ENCODE data around the gene VSTM4. TPM values are rescaled to one million over a fixed set of nuclear protein-coding genes. Genes with fewer than 3 reads are reported as not detected.

The VSTM4 gene
- polyA plus RNA-seq, 4 donors, result 0.81 to 7.2 (median 2.4) TPM; not detected in 1

GRCh38 chr10:49009199-49009979 is 105.9 kb downstream of the VSTM4 start:
- H3K27ac ChIP-seq (ENCODE audit: low read depth in 1 of 3, low read length in 2 of 3), result peak overlapping the region in 1 of 3 donors; percentile 76
- DNase-seq (peak in 1 of 2 donors; percentile 63), FAIRE-seq (no peak)
- WGBS, 3 donors, result 39 to 52% (median 49%) methylated on average over 8 of the region's 8 CpGs
- H3K36me3 ChIP-seq (ENCODE audit: control insufficient read depth in 3 of 3, insufficient read depth in 2 of 3, low read depth in 1 of 3, low read length in 3 of 3), result no peaks in the 10 kb centered on the region
- no peaks in the 10 kb centered on the region for H3K27me3 ChIP-seq (ENCODE audit: control insufficient read depth in 3 of 3, insufficient read depth in 3 of 3, low read length in 3 of 3)
- H3K4me1 ChIP-seq (ENCODE audit: control insufficient read depth in 3 of 3, insufficient read depth in 2 of 3, low read depth in 1 of 3, low read length in 2 of 3), result peaks cover 0 to 32% (median 0%) of the 10 kb centered on the region in 3 donors
- no peaks in the 10 kb centered on the region for H3K9me3 ChIP-seq (ENCODE audit: control insufficient read depth in 2 of 2, insufficient read depth in 1 of 2, low read depth in 1 of 2, low read length in 1 of 2)
- no peak overlapping the region for H3K4me3 ChIP-seq (ENCODE audit: low read depth in 1 of 3, low read length in 3 of 3)

- DNase-seq (peak in 1 of 2 donors; percentile 21), FAIRE-seq (no peak)
- H3K4me1 ChIP-seq (ENCODE audit: control insufficient read depth in 3 of 3, insufficient read depth in 2 of 3, low read depth in 1 of 3, low read length in 2 of 3), result peaks cover 0 to 32% (median 0%) of the 10 kb centered on the region in 3 donors
- H3K9me3 ChIP-seq (ENCODE audit: control insufficient read depth in 2 of 2, insufficient read depth in 1 of 2, low read depth in 1 of 2, low read length in 1 of 2), result no peaks in the 10 kb centered on the region
- no peaks in the 10 kb centered on the region for H3K36me3 ChIP-seq (ENCODE audit: control insufficient read depth in 3 of 3, insufficient read depth in 2 of 3, low read depth in 1 of 3, low read length in 3 of 3)
- H3K27ac ChIP-seq (ENCODE audit: low read depth in 1 of 3, low read length in 2 of 3), result peak overlapping the region in 1 of 3 donors; percentile 76
- no peaks in the 10 kb centered on the region for H3K27me3 ChIP-seq (ENCODE audit: control insufficient read depth in 3 of 3, insufficient read depth in 3 of 3, low read length in 3 of 3)
- WGBS, 3 donors, result 74 to 79% (median 76%) methylated on average over 13 of the region's 13 CpGs
- H3K4me3 ChIP-seq (ENCODE audit: low read depth in 1 of 3, low read length in 3 of 3), result no peak overlapping the region
Measured at GRCh38 chr10:49008505-49009198, 106.7 kb downstream of the VSTM4 start.

GRCh38 chr10:49008091-49008490 is 107.2 kb downstream of the VSTM4 start:
- Histone ChIP-seq H3K27ac (ENCODE audit: low read depth in 1 of 3, low read length in 2 of 3) (no peak overlapping the region), H3K9me3 (ENCODE audit: control insufficient read depth in 2 of 2, insufficient read depth in 1 of 2, low read depth in 1 of 2, low read length in 1 of 2) (no peaks in the 10 kb centered on the region), H3K4me1 (ENCODE audit: control insufficient read depth in 3 of 3, insufficient read depth in 2 of 3, low read depth in 1 of 3, low read length in 2 of 3) (peaks cover 0 to 32% (median 0%) of the 10 kb centered on the region in 3 donors), H3K36me3 (ENCODE audit: control insufficient read depth in 3 of 3, insufficient read depth in 2 of 3, low read depth in 1 of 3, low read length in 3 of 3) (no peaks in the 10 kb centered on the region), H3K27me3 (ENCODE audit: control insufficient read depth in 3 of 3, insufficient read depth in 3 of 3, low read length in 3 of 3) (no peaks in the 10 kb centered on the region), H3K4me3 (ENCODE audit: low read depth in 1 of 3, low read length in 3 of 3) (no peak overlapping the region)
- WGBS, 3 donors, result 62 to 90% (median 73%) methylated on average over 1 of the region's 1 CpG
- FAIRE-seq, result no peak
- no peak for DNase-seq

- Histone ChIP-seq H3K4me3 (ENCODE audit: low read depth in 1 of 3, low read length in 3 of 3) (no peak overlapping the region), H3K27ac (ENCODE audit: low read depth in 1 of 3, low read length in 2 of 3) (no peak overlapping the region), H3K27me3 (ENCODE audit: control insufficient read depth in 3 of 3, insufficient read depth in 3 of 3, low read length in 3 of 3) (no peaks in the 10 kb centered on the region), H3K4me1 (ENCODE audit: control insufficient read depth in 3 of 3, insufficient read depth in 2 of 3, low read depth in 1 of 3, low read length in 2 of 3) (peaks cover 0 to 37% (median 0%) of the 10 kb centered on the region in 3 donors), H3K36me3 (ENCODE audit: control insufficient read depth in 3 of 3, insufficient read depth in 2 of 3, low read depth in 1 of 3, low read length in 3 of 3) (no peaks in the 10 kb centered on the region), H3K9me3 (ENCODE audit: control insufficient read depth in 2 of 2, insufficient read depth in 1 of 2, low read depth in 1 of 2, low read length in 1 of 2) (no peaks in the 10 kb centered on the region)
- no peak for FAIRE-seq
- DNase-seq, result no peak
- WGBS, 3 donors, result 63 to 72% (median 65%) methylated on average over 5 of the region's 5 CpGs
Measured at GRCh38 chr10:49007129-49007528, 108.2 kb downstream of the VSTM4 start.

- no peak for DNase-seq
- H3K27me3 ChIP-seq (ENCODE audit: control insufficient read depth in 3 of 3, insufficient read depth in 3 of 3, low read length in 3 of 3), result no peaks in the 10 kb centered on the region
- H3K4me3 ChIP-seq (ENCODE audit: low read depth in 1 of 3, low read length in 3 of 3), result no peak overlapping the region
- H3K9me3 ChIP-seq (ENCODE audit: control insufficient read depth in 2 of 2, insufficient read depth in 1 of 2, low read depth in 1 of 2, low read length in 1 of 2), result no peaks in the 10 kb centered on the region
- peaks cover 3 to 44% (median 5%) of the 10 kb centered on the region in 3 donors for H3K4me1 ChIP-seq (ENCODE audit: control insufficient read depth in 3 of 3, insufficient read depth in 2 of 3, low read depth in 1 of 3, low read length in 2 of 3)
- H3K36me3 ChIP-seq (ENCODE audit: control insufficient read depth in 3 of 3, insufficient read depth in 2 of 3, low read depth in 1 of 3, low read length in 3 of 3), result no peaks in the 10 kb centered on the region
- FAIRE-seq, result no peak
- 72 to 84% (median 79%) methylated on average over 5 of the region's 5 CpGs for WGBS, 3 donors
- H3K27ac ChIP-seq (ENCODE audit: low read depth in 1 of 3, low read length in 2 of 3), result no peak overlapping the region
Measured at GRCh38 chr10:49005270-49005669, 110.1 kb downstream of the VSTM4 start.

- H3K36me3 ChIP-seq (ENCODE audit: control insufficient read depth in 3 of 3, insufficient read depth in 2 of 3, low read depth in 1 of 3, low read length in 3 of 3), result no peaks in the 10 kb centered on the region
- 35 to 52% (median 45%) methylated on average over 17 of the region's 17 CpGs for WGBS, 3 donors
- peak overlapping the region in 1 of 3 donors; percentile 72 for H3K27ac ChIP-seq (ENCODE audit: low read depth in 1 of 3, low read length in 2 of 3)
- DNase-seq, result peak in 1 of 2 donors; percentile 36
- FAIRE-seq, result no peak
- H3K4me1 ChIP-seq (ENCODE audit: control insufficient read depth in 3 of 3, insufficient read depth in 2 of 3, low read depth in 1 of 3, low read length in 2 of 3), result peaks cover 3 to 38% (median 5%) of the 10 kb centered on the region in 3 donors
- no peak overlapping the region for H3K4me3 ChIP-seq (ENCODE audit: low read depth in 1 of 3, low read length in 3 of 3)
- H3K27me3 ChIP-seq (ENCODE audit: control insufficient read depth in 3 of 3, insufficient read depth in 3 of 3, low read length in 3 of 3), result no peaks in the 10 kb centered on the region
- no peaks in the 10 kb centered on the region for H3K9me3 ChIP-seq (ENCODE audit: control insufficient read depth in 2 of 2, insufficient read depth in 1 of 2, low read depth in 1 of 2, low read length in 1 of 2)
Measured at GRCh38 chr10:49001870-49002672, 113.3 kb downstream of the VSTM4 start.

- FAIRE-seq, result no peak
- no peaks in the 10 kb centered on the region for H3K36me3 ChIP-seq (ENCODE audit: control insufficient read depth in 3 of 3, insufficient read depth in 2 of 3, low read depth in 1 of 3, low read length in 3 of 3)
Measured at GRCh38 chr10:49001402-49001801, 113.9 kb downstream of the VSTM4 start.

More at GRCh38 chr10:49001402-49001801, 113.9 kb downstream of the VSTM4 start:
- Histone ChIP-seq H3K27ac (ENCODE audit: low read depth in 1 of 3, low read length in 2 of 3) (peak overlapping the region in 1 of 3 donors; percentile 72), H3K4me3 (ENCODE audit: low read depth in 1 of 3, low read length in 3 of 3) (no peak overlapping the region), H3K27me3 (ENCODE audit: control insufficient read depth in 3 of 3, insufficient read depth in 3 of 3, low read length in 3 of 3) (no peaks in the 10 kb centered on the region), H3K9me3 (ENCODE audit: control insufficient read depth in 2 of 2, insufficient read depth in 1 of 2, low read depth in 1 of 2, low read length in 1 of 2) (no peaks in the 10 kb centered on the region), H3K4me1 (ENCODE audit: control insufficient read depth in 3 of 3, insufficient read depth in 2 of 3, low read depth in 1 of 3, low read length in 2 of 3) (peaks cover 3 to 38% (median 5%) of the 10 kb centered on the region in 3 donors)
- 36 to 64% (median 46%) methylated on average over 9 of the region's 9 CpGs for WGBS, 3 donors
- peak; percentile 68 to 74 for DNase-seq
